Testis (tissue), 3 donors: ENCODE data around the gene ADAMTS13. TPM values are rescaled to one million over a fixed set of nuclear protein-coding genes. Genes with fewer than 3 reads are reported as not detected.

ENCODE experiments used
- DNase-seq: peaks from one replicate; pipeline ENCODE4 v3.0.0-alpha.2; 2019
- H3K27ac ChIP-seq, 2 donors: fragments of 200-600 bp; sonication (generic); one replicate each; pipeline ENCODE4 v1.5.1; 2019
- H3K27me3 ChIP-seq: fragments of 200-600 bp; sonication (generic); one replicate; pipeline ENCODE4 v1.5.1; 2019
- H3K36me3 ChIP-seq: fragments of 200-600 bp; sonication (generic); one replicate; pipeline ENCODE4 v1.5.1; 2017; ENCODE audit warnings: low read depth; ENCODE audit errors: missing control alignments
- H3K4me1 ChIP-seq: fragments of 200-600 bp; sonication (generic); one replicate; pipeline ENCODE4 v1.5.1; 2019
- H3K4me3 ChIP-seq, 2 donors: fragments of 200-600 bp; sonication (generic); one replicate each; pipeline ENCODE4 v1.5.1; 2017 to 2019
- H3K9me3 ChIP-seq: fragments of 200-600 bp; sonication (generic); one replicate; pipeline ENCODE4 v1.5.1; 2017
- POLR2A ChIP-seq: fragments of 450-650 bp; IDR thresholded peaks from one replicate; pipeline ENCODE4 v1.6.1; 2017; ENCODE audit warnings: antibody characterized with exemption, mild to moderate bottlenecking, moderate library complexity
- WGBS, 2 donors: methylation state at CpG; one replicate each; pipeline ENCODE4 v1.1.5; 2018; 5-methylcytosine and 5-hydroxymethylcytosine counted together
- intact Hi-C: fragments of 100-400 bp; cut with DNase I; formaldehyde crosslinking; loops from one replicate; pipeline ENCODE4 v1.15.1; 2023; ENCODE audit warnings: low total_unique reads
- polyA plus RNA-seq: library from polyadenylated mRNA; stranded (reverse); fragments of 350-450 nt; fragmentation: Illumina TruSeq; extraction: RNeasy Lipid Tissue Mini Kit (QIAGEN cat#74804); gene quantifications from one replicate; pipeline ENCODE4 v1.2.3, GENCODE V29; 2014; ENCODE audit warnings: low read depth, low replicate concordance; ENCODE audit not compliant: insufficient read depth
- total RNA-seq, 2 donors: library from RNA; depleted of rRNA; stranded (reverse); fragments of >200 nt; gene quantifications; one replicate each; pipeline ENCODE4 v1.2.3, GENCODE V29; 2016
- TF ChIP-seq, protein P1 (sequence below), 3 experiments: fragments of 450-650 bp in 2 of 3; fragments of 200-600 bp in 1 of 3; sonication (generic) in 1 of 3; IDR thresholded peaks; one replicate each; pipeline ENCODE4 v1.5.1; 2016 to 2019; ENCODE audit warnings: antibody characterized with exemption in 3 of 3, mild to moderate bottlenecking in 2 of 3, moderate library complexity in 1 of 3

The ADAMTS13 gene
- total and polyA plus RNA-seq, 3 donors from 2014 or later: 15.4 to 21.2 (median 15.6) TPM

DNA sequence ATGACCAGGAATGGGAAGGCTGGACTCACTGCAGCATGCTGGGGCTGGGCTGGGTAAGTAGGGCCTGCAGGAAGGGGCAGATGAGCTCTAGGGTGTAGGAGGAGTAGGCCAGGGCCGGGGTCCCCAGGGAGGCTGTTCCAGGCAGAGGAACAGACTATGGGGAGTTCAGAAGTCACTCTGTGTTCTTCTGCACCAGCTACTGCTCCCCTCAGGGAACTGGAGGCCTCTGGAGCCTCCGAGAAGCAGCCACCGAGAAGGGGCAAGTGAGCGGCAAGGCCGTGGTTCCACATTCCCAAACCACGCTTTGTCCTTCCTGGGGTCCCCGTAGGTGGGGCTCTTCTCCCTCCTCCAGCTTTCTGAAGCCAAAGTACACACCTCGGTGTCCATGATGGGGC is 65.2 kb downstream of the ADAMTS13 start:
- H3K27me3 ChIP-seq: no peaks in the 10 kb centered on the region
- 94 to 95% methylated on average over 4 to 8 of the region's 8 CpGs for WGBS, 2 donors

GRCh38 chr9:133488686-133489252 is 66.6 kb downstream of the ADAMTS13 start:
- Histone ChIP-seq H3K4me1 (peaks cover 28% of the 10 kb centered on the region), H3K9me3 (no peaks in the 10 kb centered on the region), H3K4me3 (no peak overlapping the region), H3K27ac (no peak overlapping the region), H3K27me3 (no peaks in the 10 kb centered on the region), H3K36me3 (no peaks in the 10 kb centered on the region)
- intact Hi-C loops: no loop called here
- DNase-seq: no peak
- 91 to 93% methylated on average over 17 to 18 of the region's 18 CpGs for WGBS, 2 donors
- no peak for TF ChIP-seq POLR2A
- TF ChIP-seq, protein P1, sequence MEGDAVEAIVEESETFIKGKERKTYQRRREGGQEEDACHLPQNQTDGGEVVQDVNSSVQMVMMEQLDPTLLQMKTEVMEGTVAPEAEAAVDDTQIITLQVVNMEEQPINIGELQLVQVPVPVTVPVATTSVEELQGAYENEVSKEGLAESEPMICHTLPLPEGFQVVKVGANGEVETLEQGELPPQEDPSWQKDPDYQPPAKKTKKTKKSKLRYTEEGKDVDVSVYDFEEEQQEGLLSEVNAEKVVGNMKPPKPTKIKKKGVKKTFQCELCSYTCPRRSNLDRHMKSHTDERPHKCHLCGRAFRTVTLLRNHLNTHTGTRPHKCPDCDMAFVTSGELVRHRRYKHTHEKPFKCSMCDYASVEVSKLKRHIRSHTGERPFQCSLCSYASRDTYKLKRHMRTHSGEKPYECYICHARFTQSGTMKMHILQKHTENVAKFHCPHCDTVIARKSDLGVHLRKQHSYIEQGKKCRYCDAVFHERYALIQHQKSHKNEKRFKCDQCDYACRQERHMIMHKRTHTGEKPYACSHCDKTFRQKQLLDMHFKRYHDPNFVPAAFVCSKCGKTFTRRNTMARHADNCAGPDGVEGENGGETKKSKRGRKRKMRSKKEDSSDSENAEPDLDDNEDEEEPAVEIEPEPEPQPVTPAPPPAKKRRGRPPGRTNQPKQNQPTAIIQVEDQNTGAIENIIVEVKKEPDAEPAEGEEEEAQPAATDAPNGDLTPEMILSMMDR (IDR thresholded peaks at IDR 0.05): no peak

More for the DNA sequence above, 65.2 kb downstream of the ADAMTS13 start:
- Histone ChIP-seq H3K4me1 (peaks cover 13% of the 10 kb centered on the region), H3K4me3 (no peak overlapping the region), H3K9me3 (no peaks in the 10 kb centered on the region), H3K27ac (no peak overlapping the region), H3K36me3 (no peaks in the 10 kb centered on the region)
- intact Hi-C loops: no loop called here
- TF ChIP-seq POLR2A: no peak
- TF ChIP-seq, protein P1 (IDR thresholded peaks at IDR 0.05): no peak
- no peak for DNase-seq

GRCh38 chr9:133489253-133490190 is 67.4 kb downstream of the ADAMTS13 start:
- intact Hi-C loops: no loop called here
- no peak overlapping the region for H3K27ac ChIP-seq
- DNase-seq: no peak

GRCh38 chr9:133490201-133490681 is 68.1 kb downstream of the ADAMTS13 start:
- TF ChIP-seq, protein P1 (IDR thresholded peaks at IDR 0.05): no peak
- no peak for TF ChIP-seq POLR2A
- Histone ChIP-seq H3K36me3 (no peaks in the 10 kb centered on the region), H3K27ac (no peak overlapping the region), H3K27me3 (no peaks in the 10 kb centered on the region), H3K4me3 (no peak overlapping the region), H3K4me1 (peaks cover 40% of the 10 kb centered on the region), H3K9me3 (no peaks in the 10 kb centered on the region)
- no peak for DNase-seq
- intact Hi-C loops: no loop called here
- 85 to 89% methylated on average over 13 of the region's 13 CpGs for WGBS, 2 donors

More at GRCh38 chr9:133489253-133490190, 67.4 kb downstream of the ADAMTS13 start:
- no peaks in the 10 kb centered on the region for H3K9me3 ChIP-seq
- WGBS, 2 donors: 93 to 98% methylated on average over 16 to 19 of the region's 19 CpGs
- H3K4me1 ChIP-seq: peaks cover 35% of the 10 kb centered on the region
- no peaks in the 10 kb centered on the region for H3K27me3 ChIP-seq
- no peaks in the 10 kb centered on the region for H3K36me3 ChIP-seq
- no peak overlapping the region for H3K4me3 ChIP-seq
- TF ChIP-seq, protein P1 (IDR thresholded peaks at IDR 0.05): no peak
- TF ChIP-seq POLR2A: no peak
